Stimulated activated naive CD4-positive, alpha-beta T cell (primary cell): ENCODE results near the gene ZNF548.

Experiments
- DNase-seq, 6 experiments: peaks; one replicate each; lab custom pipeline; 2025; lab: John Stamatoyannopoulos, UW

The ZNF548 gene

GRCh38 chr19:57398868-57399267 is 9.2 kb downstream of the ZNF548 start:
- no peak for DNase-seq

GRCh38 chr19:57403737-57404563 is 14.3 kb downstream of the ZNF548 start:
- DNase-seq = no peak

DNA sequence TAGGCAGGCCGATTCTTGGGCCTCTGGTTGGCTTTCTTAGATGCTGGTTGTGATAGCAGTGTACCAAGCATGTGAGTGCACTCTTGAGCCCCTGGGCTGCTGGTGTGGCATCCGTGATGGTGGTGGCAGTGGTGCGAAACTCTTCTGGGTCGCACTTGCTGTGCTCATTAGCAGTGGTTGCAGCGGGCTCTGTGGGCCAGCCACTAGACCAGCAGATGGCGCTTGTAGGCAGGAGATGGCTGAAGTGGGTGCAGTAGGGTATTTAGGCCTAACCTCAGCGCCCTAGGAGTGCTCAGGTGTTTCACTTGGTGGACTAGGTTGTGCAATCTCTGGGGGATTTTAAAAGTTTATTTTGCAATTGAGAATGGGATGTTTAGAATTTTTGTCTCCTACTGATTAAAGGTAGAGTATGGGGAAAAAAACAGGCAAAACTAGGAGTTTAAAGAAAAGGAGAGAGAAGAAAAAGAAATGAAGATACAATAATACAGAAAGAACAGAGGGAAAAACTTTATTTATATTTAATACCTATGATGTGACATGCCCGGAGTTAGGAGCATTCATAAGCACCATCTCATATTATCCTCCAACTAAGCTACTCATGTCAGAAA is 17.0 kb downstream of the ZNF548 start:
- peak; percentile 22 to 66 (median 59) for DNase-seq

GRCh38 chr19:57410877-57411671 is 21.4 kb downstream of the ZNF548 start, which contains the start of gene ZNF17:
Gene ZNF17 (plus strand): TSS chr19:57411161. CDS start chr19:57413616, 2,455 bp downstream.
- DNase-seq = peak; percentile 80 to 90 (median 86)

GRCh38 chr19:57419439-57419838 is 29.8 kb downstream of the ZNF548 start:
- DNase-seq = no peak

GRCh38 chr19:57421037-57421436 is 31.4 kb downstream of the ZNF548 start:
- DNase-seq = no peak

DNA sequence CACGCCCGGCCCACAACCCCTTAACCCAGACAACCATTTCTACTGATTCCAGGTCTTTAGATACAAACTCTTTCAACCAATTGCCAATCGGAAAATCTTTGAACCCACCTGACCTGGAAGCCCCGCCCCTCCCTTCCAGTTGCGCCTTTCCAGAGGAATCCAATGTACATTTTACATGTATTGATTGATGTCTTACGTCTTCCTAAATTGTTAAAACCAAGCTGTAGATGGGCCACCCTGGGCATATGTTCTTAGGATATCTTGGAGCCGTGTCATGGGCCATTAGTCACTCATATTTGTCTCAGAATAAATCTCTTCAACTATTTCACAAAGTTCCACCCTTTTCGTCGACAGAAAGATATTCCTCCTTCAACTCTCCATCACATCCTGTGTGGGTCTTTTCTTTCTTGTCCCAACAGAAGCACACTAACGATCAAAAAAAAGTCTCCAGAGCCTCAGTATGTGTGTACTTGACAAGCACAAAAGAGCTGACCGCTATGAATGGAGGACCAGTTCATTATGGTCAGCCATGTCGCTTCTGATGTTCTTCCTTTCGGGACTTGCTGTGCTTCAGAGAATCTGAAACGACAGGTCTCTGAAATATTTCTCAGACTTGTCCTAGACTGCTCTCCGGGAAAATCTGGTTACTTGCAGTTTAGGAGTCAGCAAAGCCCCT is 44.9 kb downstream of the ZNF548 start:
- no peak for DNase-seq

- peak; percentile 87 to 98 (median 96) for DNase-seq
These were observed 45.7 kb downstream of the ZNF548 start, which contains the start of gene ZNF749 for GRCh38 chr19:57435062-57435978. Gene ZNF749 (plus strand): TSS chr19:57435325. CDS start chr19:57435579, 254 bp downstream.

DNA sequence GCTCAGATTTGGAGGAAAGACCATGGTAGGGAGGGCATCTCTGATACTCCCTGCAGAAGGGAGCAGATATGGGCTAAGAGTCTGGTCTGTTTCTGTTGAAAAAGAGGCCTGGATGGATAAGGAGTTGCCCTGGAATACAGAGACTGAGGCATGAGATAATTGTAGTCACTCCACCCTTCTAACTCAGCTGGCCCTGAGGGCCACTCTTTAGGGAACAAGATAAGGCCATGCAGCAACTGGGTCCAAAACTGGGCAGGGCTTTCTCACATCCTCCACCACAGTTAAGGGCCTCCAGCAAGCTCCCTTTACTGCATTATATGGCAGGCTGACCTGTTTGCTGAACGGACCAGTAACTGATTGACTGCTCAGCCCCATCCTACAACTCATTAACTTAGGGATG is 46.8 kb downstream of the ZNF548 start:
- DNase-seq = no peak

GRCh38 chr19:57437931-57438330 is 48.3 kb downstream of the ZNF548 start:
- DNase-seq = no peak

GRCh38 chr19:57438925-57439324 is 49.3 kb downstream of the ZNF548 start:
- no peak for DNase-seq

DNA sequence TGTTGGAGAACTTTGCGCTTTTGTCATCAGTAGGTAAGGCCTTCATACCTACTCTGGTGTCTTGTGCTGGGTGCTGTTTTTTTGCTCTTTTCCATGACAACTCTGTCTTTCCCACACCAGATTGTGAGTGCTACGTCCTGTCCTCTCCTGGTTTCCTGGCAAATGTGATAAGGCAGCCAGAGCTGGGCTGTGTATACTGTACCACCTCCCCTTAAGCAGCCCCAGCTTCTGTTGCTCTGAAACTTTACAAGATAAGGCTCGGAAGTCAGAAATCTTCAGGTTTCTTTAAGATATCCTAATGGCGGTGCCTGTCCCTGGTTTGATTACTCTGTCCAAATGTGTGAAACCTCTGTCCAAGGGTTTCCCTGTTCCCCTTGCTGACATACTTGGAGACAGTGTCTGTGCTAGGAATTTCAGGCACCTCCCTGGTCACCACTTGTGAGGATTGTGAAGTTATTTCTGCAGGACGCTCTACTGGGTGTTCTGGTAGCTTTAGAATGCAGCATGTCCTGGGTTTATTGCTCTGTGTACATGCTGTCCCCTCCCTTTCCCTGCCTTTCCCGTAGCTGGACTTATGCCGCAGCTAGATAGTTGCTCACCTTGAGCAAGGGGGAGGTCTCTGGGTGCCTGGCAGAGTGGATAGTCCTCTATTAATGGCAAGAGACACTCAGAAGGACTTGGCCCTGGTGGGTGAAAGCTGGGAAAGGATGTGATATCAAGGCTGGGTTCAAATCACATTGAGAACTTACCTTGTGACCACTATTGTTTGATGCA is 52.5 kb downstream of the ZNF548 start:
- no peak for DNase-seq

DNA sequence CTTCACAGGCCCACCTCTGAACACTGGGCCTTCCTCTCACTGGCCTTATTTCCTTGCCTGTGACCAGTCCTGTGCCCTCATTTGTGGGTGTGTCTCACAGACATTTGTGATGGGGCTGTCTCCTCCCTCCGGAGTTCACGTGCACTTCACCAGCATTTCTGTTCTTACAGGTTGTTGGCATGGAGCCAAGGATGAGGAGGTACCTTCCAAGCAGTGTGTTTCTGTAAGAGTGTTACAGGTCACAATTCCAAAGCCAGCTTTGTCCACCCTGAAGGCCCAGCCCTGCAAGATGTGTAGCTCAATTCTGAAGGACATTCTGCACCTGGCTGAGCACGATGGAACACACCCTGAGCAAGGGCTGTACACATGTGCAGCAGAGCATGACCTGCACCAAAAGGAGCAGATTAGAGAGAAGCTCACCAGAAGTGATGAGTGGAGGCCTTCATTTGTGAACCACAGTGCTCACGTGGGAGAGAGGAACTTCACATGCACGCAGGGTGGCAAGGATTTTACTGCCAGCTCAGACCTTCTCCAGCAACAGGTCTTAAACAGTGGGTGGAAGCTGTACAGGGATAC is 53.6 kb downstream of the ZNF548 start:
- DNase-seq = no peak

GRCh38 chr19:57452307-57452706 is 62.7 kb downstream of the ZNF548 start:
- DNase-seq = no peak
